ENCODE measurements around the gene SQSTM1. TPM values are rescaled to one million over a fixed set of nuclear protein-coding genes. Genes with fewer than 3 reads are reported as not detected.

Gene SQSTM1
- total and polyA plus RNA-seq, 9 of the 15 experiments (the other 6 are each of a cell fraction or from before 2014, with no cell fraction given), result 5.6 to 148 (median 64.0) TPM

- TF ChIP-seq SAFB2 (IDR thresholded peaks at IDR 0.05; ENCODE audit: borderline replicate concordance, low read depth, low read length, severe bottlenecking), result no peak
- no peak for TF ChIP-seq STAT5B (CRISPR knock-in tag; IDR thresholded peaks at IDR 0.05)
- TF ChIP-seq RBM17 (IDR thresholded peaks at IDR 0.05; ENCODE audit: borderline replicate concordance, low read depth, low read length), result no peak
- TF ChIP-seq NFIX (CRISPR knock-in tag; IDR thresholded peaks at IDR 0.05; ENCODE audit: low read depth), result no peak
- no peak for TF ChIP-seq ZNF766 (CRISPR knock-in tag; conservative IDR thresholded peaks at IDR 0.05)
- TF ChIP-seq TCF7 (IDR thresholded peaks at IDR 0.05; ENCODE audit: borderline replicate concordance), result no peak
- no peak for TF ChIP-seq CBX8 (IDR thresholded peaks at IDR 0.05; ENCODE audit: borderline replicate concordance, extremely low read depth, low read depth, low read length, poor library complexity, severe bottlenecking)
- TF ChIP-seq ZBTB12 (CRISPR knock-in tag; IDR thresholded peaks at IDR 0.05), result no peak
- TF ChIP-seq SRSF9 (IDR thresholded peaks at IDR 0.05; ENCODE audit: borderline replicate concordance, low read depth, low read length), result no peak
- no peak for TF ChIP-seq HDAC8 (tag; IDR thresholded peaks at IDR 0.05)
- TF ChIP-seq ADNP (tag; IDR thresholded peaks at IDR 0.05), result no peak
- 0 out of 2 replicates have a peak, but pooled peaks have one; percentile 17 for TF ChIP-seq ZNF436 (CRISPR knock-in tag; IDR thresholded peaks at IDR 0.05)
- TF ChIP-seq ZFP1 (CRISPR knock-in tag; IDR thresholded peaks at IDR 0.05), result no peak
- no peak for TF ChIP-seq GTF2A2 (tag; IDR thresholded peaks at IDR 0.05)
- no peak for TF ChIP-seq FOXK2 (conservative IDR thresholded peaks at IDR 0.05 in 1 of 2, IDR thresholded peaks at IDR 0.05 in 1 of 2; ENCODE audit: low read depth in 2 of 2)
- TF ChIP-seq HDAC2 (IDR thresholded peaks at IDR 0.05), result no peak
- TF ChIP-seq ARID3A (IDR thresholded peaks at IDR 0.05; ENCODE audit: borderline replicate concordance, low read depth, low read length), result no peak
- TF ChIP-seq ZNF668 (CRISPR knock-in tag; IDR thresholded peaks at IDR 0.05), result no peak
- TF ChIP-seq SAFB (IDR thresholded peaks at IDR 0.05; ENCODE audit: borderline replicate concordance, low read depth, low read length), result no peak
- TF ChIP-seq TFE3 (CRISPR knock-in tag; IDR thresholded peaks at IDR 0.05), result no peak
- 0 out of 2 replicates have a peak, but pooled peaks have one; percentile 52 for TF ChIP-seq ZNF695 (CRISPR knock-in tag; IDR thresholded peaks at IDR 0.05)
- TF ChIP-seq SMARCE1 (IDR thresholded peaks at IDR 0.05), result no peak
- peak; percentile 70 for TF ChIP-seq RBM22 (IDR thresholded peaks at IDR 0.05; ENCODE audit: low read depth, low read length, poor library complexity, severe bottlenecking)
- TF ChIP-seq STAG1 (CRISPR knock-in tag; IDR thresholded peaks at IDR 0.05; ENCODE audit: borderline replicate concordance), result no peak
Observed at GRCh38 chr5:179837076-179838011, 16.6 kb downstream of the SQSTM1 start (continued).

Measured in K562 (cell line).